Activated naive CD4-positive, alpha-beta T cell treated with anti-CD3 and anti-CD28 coated beads, Interleukin-2, amount 50 U/mL, for 24 hours (primary cell): ENCODE data around the gene UQCR11.

Source experiments
- H3K27ac Mint-ChIP-seq: one replicate; pipeline ENCODE4 v1.8.0; 2021; ENCODE audit warnings: mild to moderate bottlenecking, mixed read lengths
- H3K27me3 Mint-ChIP-seq: one replicate; pipeline ENCODE4 v1.8.0; 2021; ENCODE audit warnings: mixed read lengths
- H3K36me3 Mint-ChIP-seq: one replicate; pipeline ENCODE4 v1.8.0; 2021; ENCODE audit warnings: mixed read lengths
- H3K4me1 Mint-ChIP-seq: one replicate; pipeline ENCODE4 v1.8.0; 2021; ENCODE audit warnings: mixed read lengths
- H3K4me3 Mint-ChIP-seq: one replicate; pipeline ENCODE4 v1.8.0; 2021; ENCODE audit warnings: mild to moderate bottlenecking, mixed read lengths
- H3K9me3 Mint-ChIP-seq: one replicate; pipeline ENCODE4 v1.8.0; 2021; ENCODE audit warnings: mixed read lengths

UQCR11 gene

DNA sequence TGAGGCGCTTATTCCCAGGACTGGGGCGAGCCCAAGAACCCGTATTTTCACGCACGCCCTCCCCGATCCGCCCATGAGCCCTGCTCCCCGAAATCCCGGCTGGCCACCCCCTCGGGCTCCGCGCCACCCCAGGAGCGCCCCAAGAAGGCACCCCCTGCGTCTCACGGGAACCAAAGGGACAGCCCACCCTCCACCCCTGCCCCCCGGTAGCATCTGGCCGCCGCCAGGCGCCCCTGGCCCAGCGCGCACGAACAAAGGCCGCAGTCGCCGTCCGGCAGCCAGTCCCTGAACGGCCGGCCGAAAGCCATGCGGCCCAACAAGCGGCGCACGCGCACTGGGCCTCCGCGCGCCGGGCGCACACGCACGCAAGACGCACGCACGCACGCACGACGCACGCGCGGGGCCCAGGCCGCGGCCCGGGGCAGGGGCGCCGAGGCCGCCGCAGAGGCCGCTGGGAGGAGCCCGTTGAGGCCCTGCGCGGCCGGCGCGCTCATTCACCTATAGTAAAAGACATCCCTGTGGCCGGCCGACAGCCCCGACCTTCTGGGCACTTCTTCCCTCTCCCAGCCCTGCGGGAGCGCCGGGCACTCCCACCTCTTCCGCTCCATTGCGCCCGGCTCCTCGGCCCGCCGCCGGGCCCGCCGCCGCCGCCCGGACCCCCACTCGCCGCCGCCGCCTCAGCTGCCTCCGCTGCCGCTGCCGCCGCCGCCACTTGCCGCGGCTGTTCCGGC lies 13.1 kb downstream of the UQCR11 start:
- peak overlapping the region; percentile 94 for H3K4me3 Mint-ChIP-seq
- H3K9me3 Mint-ChIP-seq, result no peaks in the 10 kb centered on the region
- H3K27me3 Mint-ChIP-seq, result no peaks in the 10 kb centered on the region
- peaks cover 4% of the 10 kb centered on the region for H3K36me3 Mint-ChIP-seq
- peak overlapping the region; percentile 93 for H3K27ac Mint-ChIP-seq
- H3K4me1 Mint-ChIP-seq, result peaks cover 12% of the 10 kb centered on the region

DNA sequence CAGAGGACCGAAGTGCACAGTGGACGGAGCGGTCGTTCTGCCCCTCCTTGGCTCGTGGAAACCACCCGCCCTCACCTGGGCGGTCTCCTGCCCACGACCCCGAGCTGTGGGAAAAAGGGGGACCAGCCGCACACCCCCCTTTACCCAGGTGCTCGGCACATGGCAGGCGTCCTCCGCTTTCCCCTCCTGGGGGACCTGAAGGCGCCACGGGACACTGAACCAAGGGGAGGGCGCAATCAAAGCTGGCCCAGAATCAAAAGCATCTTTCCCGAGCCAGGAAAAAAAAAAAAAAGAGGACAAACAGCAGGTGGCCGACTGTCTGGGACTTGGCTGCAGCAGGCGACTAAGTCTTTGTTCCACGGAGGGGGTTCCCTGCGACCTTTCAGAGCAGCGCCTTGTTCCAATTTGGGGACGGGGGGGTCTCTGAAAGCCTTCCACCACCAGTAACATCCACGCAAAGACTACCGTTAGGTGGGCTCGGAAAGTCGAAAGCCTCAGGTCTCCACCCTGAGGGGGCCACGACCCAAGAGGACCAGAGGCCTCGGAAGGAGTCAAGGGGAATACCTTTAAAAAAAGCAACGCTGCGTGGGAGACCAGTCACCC lies 13.7 kb downstream of the UQCR11 start:
- no peaks in the 10 kb centered on the region for H3K27me3 Mint-ChIP-seq
- H3K4me3 Mint-ChIP-seq, result peak overlapping the region; percentile 94
- peak overlapping the region; percentile 93 for H3K27ac Mint-ChIP-seq
- no peaks in the 10 kb centered on the region for H3K9me3 Mint-ChIP-seq
- H3K4me1 Mint-ChIP-seq, result peaks cover 12% of the 10 kb centered on the region
- H3K36me3 Mint-ChIP-seq, result peaks cover 4% of the 10 kb centered on the region

DNA sequence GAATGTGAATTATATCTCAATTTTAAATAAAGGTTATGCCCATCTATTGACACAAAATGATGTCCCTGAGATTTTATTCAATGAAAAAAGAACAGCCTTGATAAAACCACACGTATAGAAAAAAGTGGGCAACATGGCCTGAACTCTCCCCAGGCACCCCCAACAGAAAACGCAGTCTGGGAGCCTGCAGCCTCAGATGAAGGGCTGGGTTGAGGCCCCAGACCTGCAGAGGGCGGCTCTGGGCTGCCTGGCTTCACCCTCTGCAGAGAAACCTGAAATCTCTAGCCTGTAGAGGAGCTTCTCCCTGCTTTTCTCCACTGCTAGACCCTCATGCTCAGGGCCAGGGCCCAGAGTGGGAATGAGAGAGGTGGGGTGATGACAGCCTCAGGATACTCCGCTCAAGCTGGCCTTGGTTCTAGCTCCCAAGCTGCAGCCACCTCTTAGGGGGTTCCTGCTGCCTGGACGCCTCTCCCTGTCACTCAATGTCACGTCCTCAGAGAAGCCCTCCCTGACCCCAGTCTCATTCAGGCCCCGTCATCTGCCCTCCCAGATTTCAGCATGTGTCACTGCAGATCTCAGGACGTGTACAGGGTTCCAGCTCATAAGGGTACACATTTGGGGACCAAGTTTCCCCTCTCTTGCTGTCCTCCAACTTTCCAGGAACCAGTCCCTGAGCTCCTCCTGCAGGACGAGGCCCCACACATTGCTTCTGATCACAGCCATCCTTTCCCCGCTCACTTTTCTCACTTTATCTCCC lies 14.4 kb downstream of the UQCR11 start:
- H3K36me3 Mint-ChIP-seq, result peaks cover 4% of the 10 kb centered on the region
- no peaks in the 10 kb centered on the region for H3K9me3 Mint-ChIP-seq
- no peaks in the 10 kb centered on the region for H3K27me3 Mint-ChIP-seq
- peak overlapping the region; percentile 93 for H3K27ac Mint-ChIP-seq
- peaks cover 16% of the 10 kb centered on the region for H3K4me1 Mint-ChIP-seq
- peak overlapping the region; percentile 94 for H3K4me3 Mint-ChIP-seq

DNA sequence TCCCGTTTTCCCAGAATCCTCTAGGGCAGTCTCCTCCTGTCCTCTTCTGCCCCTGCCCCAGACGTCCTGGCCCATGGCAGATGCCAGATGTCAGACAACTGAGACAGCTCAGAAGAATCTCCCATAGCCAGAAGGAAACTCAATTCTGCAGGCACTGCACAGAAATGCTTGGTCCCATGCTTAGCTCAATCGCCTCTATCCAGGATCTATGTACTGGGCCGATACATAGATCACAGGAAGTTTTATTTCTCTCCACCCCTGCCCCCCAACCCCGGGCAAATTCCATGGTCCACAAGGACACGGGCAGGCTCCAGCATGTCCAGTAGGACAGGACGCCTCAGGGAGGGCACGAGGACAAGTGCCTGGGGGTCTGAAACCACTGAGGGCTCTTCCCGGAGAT lies 17.4 kb downstream of the UQCR11 start:
- H3K9me3 Mint-ChIP-seq, result no peaks in the 10 kb centered on the region
- no peak overlapping the region for H3K4me3 Mint-ChIP-seq
- no peak overlapping the region for H3K27ac Mint-ChIP-seq
- peaks cover 16% of the 10 kb centered on the region for H3K4me1 Mint-ChIP-seq
- H3K27me3 Mint-ChIP-seq, result no peaks in the 10 kb centered on the region
- peaks cover 4% of the 10 kb centered on the region for H3K36me3 Mint-ChIP-seq

DNA sequence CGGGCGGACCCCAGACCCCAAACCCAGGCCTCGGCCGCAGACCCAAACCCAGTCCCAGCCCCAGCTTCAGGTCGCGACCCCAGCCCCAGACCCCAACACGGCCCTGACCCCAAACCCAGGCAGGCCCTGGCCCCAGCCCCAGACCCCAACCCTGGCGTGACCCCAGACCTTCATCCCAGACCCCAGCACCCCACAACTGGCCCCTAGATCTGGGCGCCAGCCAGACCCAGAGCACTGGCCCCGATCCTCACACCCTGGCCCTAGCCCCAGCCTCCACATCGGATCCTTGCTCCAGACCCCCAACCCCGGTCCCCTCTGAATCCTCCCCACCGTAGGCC lies 20.1 kb downstream of the UQCR11 start:
- Mint-ChIP-seq H3K36me3 (no peaks in the 10 kb centered on the region), H3K27ac (no peak overlapping the region), H3K9me3 (no peaks in the 10 kb centered on the region), H3K27me3 (no peaks in the 10 kb centered on the region), H3K4me3 (no peak overlapping the region), H3K4me1 (peaks cover 5% of the 10 kb centered on the region)

DNA sequence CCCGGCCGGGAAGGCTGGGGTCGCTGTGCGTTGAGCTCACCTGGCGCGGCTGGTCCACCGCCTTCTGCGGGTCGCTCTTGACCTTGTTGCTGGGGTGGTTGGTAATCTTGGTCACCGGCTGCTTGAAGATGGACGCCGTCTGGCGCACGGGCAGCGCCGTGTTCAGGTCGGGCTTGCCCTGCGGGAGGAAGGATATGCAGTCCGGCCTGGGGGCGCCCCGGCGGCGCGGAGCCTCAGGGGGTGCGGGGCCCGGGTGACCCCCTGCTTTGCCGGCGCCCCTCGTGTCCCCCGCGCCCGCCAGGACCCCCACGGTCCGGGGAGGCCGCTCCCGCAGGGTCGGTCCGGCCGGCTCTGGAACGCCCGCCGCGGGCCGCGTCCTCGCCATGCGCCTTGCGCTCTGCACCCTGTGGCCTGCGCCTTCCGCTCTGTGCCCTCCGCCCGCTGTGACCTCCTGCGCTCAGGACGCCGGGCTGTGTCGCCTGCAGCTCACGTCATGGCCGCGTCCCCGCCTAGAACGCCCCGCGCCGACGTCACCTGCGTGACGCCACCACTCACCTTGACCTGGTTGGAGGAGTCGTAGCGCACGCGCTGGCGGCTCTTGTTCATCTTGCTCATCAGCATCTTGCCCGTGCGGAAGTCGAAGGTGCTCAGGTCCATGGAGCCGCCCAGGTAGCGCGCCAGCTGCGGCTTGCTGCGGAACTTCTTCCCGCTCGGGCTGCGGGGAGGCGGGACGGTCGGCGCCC lies 20.6 kb downstream of the UQCR11 start:
- H3K36me3 Mint-ChIP-seq, result peaks cover 2% of the 10 kb centered on the region
- H3K4me1 Mint-ChIP-seq, result peaks cover 4% of the 10 kb centered on the region
- no peak overlapping the region for H3K4me3 Mint-ChIP-seq
- H3K9me3 Mint-ChIP-seq, result no peaks in the 10 kb centered on the region
- no peak overlapping the region for H3K27ac Mint-ChIP-seq
- no peaks in the 10 kb centered on the region for H3K27me3 Mint-ChIP-seq

DNA sequence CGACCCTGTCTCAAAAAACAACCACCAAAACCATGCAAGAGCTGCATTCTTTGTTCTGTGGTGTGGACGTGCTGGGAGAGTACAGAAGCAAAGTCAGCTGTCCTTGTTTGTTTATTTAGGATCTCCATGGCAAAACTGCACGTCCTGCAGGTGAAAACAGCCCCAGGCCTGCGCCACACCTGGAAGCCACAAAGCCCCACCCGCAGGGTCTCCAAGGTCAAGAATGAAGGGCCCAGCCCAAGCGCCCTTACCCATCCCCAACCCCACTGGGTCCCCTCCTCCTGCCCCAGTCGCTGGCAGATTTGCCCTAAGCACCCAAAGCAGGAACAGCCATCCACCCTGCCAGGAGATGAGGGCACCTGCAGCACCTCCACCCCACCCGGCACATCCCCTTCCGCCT lies 23.1 kb downstream of the UQCR11 start:
- Mint-ChIP-seq H3K4me3 (no peak overlapping the region), H3K36me3 (peaks cover 2% of the 10 kb centered on the region), H3K4me1 (peaks cover 4% of the 10 kb centered on the region), H3K9me3 (no peaks in the 10 kb centered on the region), H3K27ac (no peak overlapping the region), H3K27me3 (no peaks in the 10 kb centered on the region)

DNA sequence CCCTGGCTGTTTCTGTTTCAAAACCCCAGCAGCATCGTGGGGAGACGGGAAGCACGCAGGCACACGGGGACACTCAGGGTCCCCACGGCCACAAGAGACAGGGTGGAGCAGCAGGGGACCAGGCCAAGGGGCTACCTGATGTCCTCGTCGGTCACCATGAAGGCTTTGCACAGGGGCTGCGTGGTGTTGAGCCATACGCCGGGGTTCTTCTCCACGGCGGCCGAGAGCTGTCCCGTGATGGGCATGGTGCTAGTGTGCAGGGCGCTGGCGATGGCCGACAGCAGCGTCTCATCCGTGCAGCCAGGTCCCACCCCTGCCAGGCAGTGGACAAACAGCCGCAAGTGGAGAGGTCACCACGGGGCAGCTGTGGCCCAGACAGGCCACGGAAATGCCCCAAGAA lies 24.3 kb downstream of the UQCR11 start:
- Mint-ChIP-seq H3K27ac (no peak overlapping the region), H3K4me1 (peaks cover 1% of the 10 kb centered on the region), H3K36me3 (peaks cover 2% of the 10 kb centered on the region), H3K4me3 (no peak overlapping the region), H3K27me3 (no peaks in the 10 kb centered on the region), H3K9me3 (no peaks in the 10 kb centered on the region)

DNA sequence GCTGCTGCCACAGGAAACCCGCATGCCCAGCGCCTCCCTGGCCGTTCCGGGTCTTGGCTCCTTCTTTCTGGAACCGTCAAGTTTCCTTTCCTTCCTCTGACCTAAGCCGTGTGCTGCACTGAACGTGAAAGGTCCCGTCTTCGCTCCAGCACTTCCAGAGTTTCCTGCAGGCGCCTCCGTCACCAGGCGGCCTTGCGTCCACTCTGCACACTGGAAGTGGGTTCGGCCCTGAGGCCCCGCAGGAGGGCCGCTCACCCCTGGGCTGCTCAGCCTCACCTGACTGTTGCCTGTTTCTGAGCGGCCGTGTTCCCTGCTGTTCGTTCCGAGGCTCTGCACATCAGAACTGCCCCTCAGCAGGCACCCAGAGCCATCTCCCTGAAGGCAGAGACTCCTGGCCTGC lies 24.9 kb downstream of the UQCR11 start:
- no peaks in the 10 kb centered on the region for H3K9me3 Mint-ChIP-seq
- no peak overlapping the region for H3K27ac Mint-ChIP-seq
- no peaks in the 10 kb centered on the region for H3K4me1 Mint-ChIP-seq
- peaks cover 2% of the 10 kb centered on the region for H3K36me3 Mint-ChIP-seq
- no peak overlapping the region for H3K4me3 Mint-ChIP-seq
- H3K27me3 Mint-ChIP-seq, result no peaks in the 10 kb centered on the region

DNA sequence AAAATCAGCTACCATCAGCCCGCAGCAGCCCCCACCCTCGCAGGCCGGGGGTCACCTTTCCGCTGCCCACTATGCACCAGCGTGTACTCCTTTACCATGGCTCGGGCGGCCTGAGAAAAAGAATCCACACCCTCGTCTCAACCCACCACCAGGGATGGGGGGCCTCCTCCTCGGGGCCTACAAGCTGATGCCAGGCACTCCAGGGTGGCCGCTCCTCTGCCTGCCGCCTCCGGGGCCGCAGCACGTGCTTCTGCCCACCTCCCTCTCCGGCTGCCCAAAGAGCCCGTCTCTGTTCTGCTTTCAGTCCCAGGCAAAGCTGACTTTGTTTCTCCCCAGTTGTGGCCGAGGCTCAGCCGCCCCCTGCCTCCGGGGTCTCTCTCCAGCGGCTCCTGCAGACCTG lies 26.0 kb downstream of the UQCR11 start:
- no peak overlapping the region for H3K4me3 Mint-ChIP-seq
- H3K36me3 Mint-ChIP-seq, result peaks cover 2% of the 10 kb centered on the region
- H3K9me3 Mint-ChIP-seq, result no peaks in the 10 kb centered on the region
- H3K4me1 Mint-ChIP-seq, result no peaks in the 10 kb centered on the region
- no peak overlapping the region for H3K27ac Mint-ChIP-seq
- H3K27me3 Mint-ChIP-seq, result no peaks in the 10 kb centered on the region

DNA sequence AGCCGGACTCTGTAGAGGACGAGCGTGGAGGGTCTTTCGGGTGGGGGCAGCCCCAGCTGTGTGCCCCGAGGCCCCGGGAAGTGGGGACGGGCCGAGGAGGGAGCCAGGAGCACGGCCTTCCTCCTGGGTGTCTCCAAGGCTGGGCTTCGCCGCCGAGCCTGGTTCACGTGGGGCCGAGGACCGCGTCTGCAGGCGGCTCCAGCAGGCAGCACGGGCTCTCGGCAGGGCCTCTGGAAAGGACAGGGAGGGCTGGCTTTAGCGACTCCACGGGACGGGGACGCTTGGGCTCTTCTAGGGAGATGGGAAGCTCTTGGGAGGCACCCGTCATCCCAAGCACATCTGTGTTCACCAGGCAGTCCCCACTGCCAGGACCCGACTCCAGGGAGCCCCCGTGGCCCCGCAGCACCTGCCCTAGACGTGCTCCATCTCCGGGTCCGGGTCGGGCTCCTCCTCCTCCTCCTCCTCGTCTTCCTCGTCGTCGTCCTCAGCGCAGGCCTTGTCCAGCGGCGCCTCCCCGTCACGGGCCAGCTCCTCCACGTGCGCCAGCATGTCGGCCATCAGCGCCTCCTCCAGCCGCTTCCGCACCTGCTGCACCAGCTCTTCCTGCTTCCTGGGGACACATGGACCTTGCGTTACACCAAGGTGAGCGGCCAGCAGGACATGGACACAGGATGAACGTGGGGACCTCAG lies 27.2 kb downstream of the UQCR11 start:
- Mint-ChIP-seq H3K27me3 (no peaks in the 10 kb centered on the region), H3K9me3 (no peaks in the 10 kb centered on the region), H3K4me3 (no peak overlapping the region), H3K36me3 (peaks cover 3% of the 10 kb centered on the region), H3K4me1 (no peaks in the 10 kb centered on the region), H3K27ac (peak overlapping the region; percentile 23)

DNA sequence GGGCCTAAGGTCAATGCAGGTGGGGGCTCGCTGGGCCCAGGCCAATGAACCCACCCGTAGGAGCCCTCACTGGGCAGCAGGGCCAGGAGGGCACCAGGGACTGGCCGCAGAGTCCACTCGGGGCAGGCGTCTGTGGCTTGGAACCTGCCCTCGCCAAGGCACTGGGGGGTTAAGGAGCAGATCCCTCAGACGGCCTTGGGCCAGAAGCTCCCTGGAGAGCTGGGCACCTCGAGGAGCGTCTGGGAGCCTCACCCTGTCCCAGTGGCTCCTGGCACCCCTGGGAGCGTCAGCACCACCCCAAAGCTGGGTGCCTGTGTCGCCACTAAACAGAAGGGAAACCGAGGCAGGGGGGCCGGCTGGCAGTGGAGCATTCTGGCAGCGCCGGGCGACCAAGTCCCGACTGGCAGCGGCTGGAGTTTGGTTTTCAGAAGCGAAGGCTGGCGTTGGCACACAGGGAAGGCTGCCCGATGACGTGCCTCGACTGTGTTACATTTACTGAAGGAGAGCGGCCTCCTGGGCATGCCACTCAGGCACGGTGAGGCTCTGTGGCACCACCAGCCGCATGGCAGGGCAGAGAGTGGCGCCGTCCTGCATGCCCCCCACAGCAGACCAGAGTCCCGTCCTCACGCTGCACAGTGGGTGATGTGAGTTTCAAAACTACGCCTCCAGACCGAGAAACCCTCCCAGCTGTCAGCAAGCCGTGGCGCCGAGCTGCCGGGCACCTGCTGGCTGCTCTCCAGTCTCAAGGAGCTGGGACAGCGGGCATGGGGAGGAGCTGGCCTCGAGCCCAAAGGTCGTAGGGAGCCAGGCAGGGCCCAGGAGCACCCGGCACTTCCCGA lies 28.0 kb downstream of the UQCR11 start:
- Mint-ChIP-seq H3K27ac (no peak overlapping the region), H3K27me3 (no peaks in the 10 kb centered on the region), H3K36me3 (peaks cover 3% of the 10 kb centered on the region), H3K4me1 (no peaks in the 10 kb centered on the region), H3K9me3 (no peaks in the 10 kb centered on the region), H3K4me3 (no peak overlapping the region)

DNA sequence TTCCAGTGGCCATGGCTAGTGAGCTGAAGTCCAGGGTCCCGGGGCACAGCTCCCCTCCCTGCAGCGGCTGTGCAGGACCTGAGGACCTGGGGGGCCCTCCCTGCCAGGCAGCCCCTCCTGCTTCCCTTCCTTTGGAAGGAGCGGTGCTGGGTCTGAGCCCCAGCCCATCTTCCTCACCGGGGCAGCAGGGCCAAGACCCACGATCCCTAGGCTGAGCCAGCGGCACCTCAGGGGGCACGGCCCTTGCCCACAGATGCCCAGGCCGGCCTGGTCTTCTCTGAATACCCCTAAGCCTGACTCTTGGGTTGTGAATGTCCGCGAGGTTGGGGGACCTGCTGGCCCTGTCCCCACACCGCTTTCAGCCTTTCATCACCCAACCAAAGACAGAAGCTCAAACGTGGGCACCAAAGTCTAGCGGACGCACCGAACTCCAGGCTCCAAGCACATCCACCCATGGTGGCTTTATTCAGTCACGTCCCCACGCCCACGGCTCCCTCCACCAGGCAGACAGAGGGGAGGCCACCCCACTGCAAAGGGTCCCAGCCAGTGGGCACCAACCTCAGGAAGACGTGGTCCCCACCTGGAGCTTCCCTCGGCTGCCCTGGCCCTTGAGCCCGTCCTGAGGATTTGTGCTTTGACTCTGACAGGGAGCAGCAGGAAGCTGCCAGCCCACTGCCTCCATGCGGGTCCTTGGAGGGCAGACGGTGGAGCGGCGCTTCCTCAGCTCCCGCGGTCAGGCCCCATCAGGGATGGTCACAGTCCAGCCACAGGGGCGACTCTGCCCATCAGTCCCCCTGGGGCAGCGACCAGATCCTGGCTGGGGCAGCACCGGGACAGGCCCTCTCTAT lies 28.8 kb downstream of the UQCR11 start:
- Mint-ChIP-seq H3K27ac (no peak overlapping the region), H3K27me3 (no peaks in the 10 kb centered on the region), H3K9me3 (no peaks in the 10 kb centered on the region), H3K36me3 (peaks cover 3% of the 10 kb centered on the region), H3K4me1 (no peaks in the 10 kb centered on the region), H3K4me3 (no peak overlapping the region)
